ENCODE measurements around the gene HNF1A.

DNA sequence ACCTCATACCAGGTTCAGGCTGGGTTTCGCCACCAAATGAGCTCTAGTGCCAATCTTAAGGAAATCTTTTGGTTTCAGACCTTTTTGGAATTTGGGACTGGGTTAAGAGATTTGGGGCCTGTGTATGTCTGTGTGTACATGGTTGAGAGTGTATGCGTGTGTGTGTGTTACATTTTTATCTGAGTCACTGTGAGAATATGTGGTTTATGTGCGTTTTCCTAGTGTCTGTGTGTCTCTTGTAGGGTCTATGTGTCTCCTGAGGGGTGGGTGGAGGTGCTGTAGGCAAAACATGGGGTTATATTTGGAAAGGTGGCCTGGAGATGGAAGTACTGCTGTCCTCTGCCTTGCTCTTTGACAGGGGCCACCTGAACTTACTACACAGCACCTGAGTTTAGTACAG lies 20.1 kb downstream of the HNF1A start:
- TF ChIP-seq, protein P1, sequence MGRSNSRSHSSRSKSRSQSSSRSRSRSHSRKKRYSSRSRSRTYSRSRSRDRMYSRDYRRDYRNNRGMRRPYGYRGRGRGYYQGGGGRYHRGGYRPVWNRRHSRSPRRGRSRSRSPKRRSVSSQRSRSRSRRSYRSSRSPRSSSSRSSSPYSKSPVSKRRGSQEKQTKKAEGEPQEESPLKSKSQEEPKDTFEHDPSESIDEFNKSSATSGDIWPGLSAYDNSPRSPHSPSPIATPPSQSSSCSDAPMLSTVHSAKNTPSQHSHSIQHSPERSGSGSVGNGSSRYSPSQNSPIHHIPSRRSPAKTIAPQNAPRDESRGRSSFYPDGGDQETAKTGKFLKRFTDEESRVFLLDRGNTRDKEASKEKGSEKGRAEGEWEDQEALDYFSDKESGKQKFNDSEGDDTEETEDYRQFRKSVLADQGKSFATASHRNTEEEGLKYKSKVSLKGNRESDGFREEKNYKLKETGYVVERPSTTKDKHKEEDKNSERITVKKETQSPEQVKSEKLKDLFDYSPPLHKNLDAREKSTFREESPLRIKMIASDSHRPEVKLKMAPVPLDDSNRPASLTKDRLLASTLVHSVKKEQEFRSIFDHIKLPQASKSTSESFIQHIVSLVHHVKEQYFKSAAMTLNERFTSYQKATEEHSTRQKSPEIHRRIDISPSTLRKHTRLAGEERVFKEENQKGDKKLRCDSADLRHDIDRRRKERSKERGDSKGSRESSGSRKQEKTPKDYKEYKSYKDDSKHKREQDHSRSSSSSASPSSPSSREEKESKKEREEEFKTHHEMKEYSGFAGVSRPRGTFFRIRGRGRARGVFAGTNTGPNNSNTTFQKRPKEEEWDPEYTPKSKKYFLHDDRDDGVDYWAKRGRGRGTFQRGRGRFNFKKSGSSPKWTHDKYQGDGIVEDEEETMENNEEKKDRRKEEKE (IDR thresholded peaks at IDR 0.05): no peak
- TF ChIP-seq, protein P2, sequence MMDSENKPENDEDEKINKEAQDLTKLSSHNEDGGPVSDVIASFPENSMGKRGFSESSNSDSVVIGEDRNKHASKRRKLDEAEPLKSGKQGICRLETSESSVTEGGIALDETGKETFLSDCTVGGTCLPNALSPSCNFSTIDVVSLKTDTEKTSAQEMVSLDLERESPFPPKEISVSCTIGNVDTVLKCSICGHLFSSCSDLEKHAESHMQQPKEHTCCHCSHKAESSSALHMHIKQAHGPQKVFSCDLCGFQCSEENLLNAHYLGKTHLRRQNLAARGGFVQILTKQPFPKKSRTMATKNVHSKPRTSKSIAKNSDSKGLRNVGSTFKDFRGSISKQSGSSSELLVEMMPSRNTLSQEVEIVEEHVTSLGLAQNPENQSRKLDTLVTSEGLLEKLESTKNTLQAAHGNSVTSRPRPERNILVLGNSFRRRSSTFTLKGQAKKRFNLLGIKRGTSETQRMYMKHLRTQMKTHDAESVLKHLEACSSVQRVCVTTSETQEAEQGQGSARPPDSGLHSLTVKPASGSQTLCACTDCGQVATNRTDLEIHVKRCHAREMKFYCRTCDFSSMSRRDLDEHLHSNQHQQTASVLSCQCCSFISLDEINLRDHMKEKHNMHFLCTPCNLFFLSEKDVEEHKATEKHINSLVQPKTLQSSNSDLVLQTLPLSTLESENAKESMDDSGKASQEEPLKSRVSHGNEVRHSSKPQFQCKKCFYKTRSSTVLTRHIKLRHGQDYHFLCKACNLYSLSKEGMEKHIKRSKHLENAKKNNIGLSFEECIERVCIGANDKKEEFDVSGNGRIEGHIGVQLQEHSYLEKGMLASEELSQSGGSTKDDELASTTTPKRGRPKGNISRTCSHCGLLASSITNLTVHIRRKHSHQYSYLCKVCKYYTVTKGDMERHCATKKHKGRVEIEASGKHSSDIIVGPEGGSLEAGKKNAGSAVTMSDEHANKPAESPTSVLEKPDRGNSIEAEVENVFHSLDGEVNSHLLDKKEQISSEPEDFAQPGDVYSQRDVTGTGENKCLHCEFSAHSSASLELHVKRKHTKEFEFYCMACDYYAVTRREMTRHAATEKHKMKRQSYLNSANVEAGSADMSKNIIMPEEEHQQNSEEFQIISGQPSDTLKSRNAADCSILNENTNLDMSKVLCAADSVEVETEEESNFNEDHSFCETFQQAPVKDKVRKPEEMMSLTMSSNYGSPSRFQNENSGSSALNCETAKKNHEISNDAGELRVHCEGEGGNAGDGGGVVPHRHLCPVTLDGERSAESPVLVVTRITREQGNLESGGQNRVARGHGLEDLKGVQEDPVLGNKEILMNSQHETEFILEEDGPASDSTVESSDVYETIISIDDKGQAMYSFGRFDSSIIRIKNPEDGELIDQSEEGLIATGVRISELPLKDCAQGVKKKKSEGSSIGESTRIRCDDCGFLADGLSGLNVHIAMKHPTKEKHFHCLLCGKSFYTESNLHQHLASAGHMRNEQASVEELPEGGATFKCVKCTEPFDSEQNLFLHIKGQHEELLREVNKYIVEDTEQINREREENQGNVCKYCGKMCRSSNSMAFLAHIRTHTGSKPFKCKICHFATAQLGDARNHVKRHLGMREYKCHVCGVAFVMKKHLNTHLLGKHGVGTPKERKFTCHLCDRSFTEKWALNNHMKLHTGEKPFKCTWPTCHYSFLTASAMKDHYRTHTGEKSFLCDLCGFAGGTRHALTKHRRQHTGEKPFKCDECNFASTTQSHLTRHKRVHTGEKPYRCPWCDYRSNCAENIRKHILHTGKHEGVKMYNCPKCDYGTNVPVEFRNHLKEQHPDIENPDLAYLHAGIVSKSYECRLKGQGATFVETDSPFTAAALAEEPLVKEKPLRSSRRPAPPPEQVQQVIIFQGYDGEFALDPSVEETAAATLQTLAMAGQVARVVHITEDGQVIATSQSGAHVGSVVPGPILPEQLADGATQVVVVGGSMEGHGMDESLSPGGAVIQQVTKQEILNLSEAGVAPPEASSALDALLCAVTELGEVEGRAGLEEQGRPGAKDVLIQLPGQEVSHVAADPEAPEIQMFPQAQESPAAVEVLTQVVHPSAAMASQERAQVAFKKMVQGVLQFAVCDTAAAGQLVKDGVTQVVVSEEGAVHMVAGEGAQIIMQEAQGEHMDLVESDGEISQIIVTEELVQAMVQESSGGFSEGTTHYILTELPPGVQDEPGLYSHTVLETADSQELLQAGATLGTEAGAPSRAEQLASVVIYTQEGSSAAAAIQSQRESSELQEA (CRISPR knock-in tag; IDR thresholded peaks at IDR 0.05; ENCODE audit: not compliant biosample characterization): no peak
- no peak for TF ChIP-seq ZSCAN29 (CRISPR knock-in tag; conservative IDR thresholded peaks at IDR 0.05)
- no peak for TF ChIP-seq ZNF660 (CRISPR knock-in tag; IDR thresholded peaks at IDR 0.05; ENCODE audit: borderline replicate concordance, low read depth)

All from HepG2 (cell line).